GM23248 (cell line): ENCODE results near the gene SCAPER.

ENCODE experiments used
- EZH2 ChIP-seq: fragments of 200-600 bp; sonication (generic); IDR thresholded peaks from 2 replicates; pipeline ENCODE4 v1.6.1; 2018; ENCODE audit warnings: antibody characterized with exemption, mild to moderate bottlenecking; ENCODE audit not compliant: insufficient read depth, poor library complexity, severe bottlenecking
- EZH2phosphoT487 ChIP-seq: fragments of 200-600 bp; sonication (generic); IDR thresholded peaks from 2 replicates; pipeline ENCODE4 v1.6.1; 2018; ENCODE audit warnings: antibody characterized with exemption, moderate library complexity, mild to moderate bottlenecking, low read depth; ENCODE audit not compliant: insufficient read depth

DNA sequence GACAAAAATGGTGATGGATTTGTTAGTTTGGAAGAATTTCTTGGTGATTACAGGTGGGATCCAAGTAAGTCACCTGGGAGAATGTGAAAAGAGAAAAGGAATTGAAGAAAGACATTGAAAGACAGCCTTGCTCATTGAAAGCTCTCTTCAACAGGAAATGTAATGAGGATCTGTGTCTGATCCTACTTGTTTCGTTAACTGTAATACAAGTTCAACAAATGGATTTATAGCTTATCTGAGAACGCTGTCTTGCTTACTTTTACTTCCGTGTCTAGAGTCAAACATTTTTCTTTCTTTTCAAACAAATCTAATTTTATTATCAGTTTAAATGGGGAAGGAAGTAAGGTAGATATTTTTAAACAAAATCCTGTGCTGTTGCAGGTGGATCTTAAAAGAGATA, 42.3 kb upstream of the SCAPER start:
- TF ChIP-seq EZH2 (no peak), EZH2phosphoT487 (no peak)
